GM12891 (cell line): ENCODE data around the gene TOB1.

Experiments used
- PAX5 ChIP-seq: IDR thresholded peaks from 2 replicates; pipeline ENCODE4 v1.6.1; 2011; ENCODE audit warnings: low read length, moderate library complexity, mild to moderate bottlenecking; ENCODE audit not compliant: insufficient read depth, severe bottlenecking
- POLR2A ChIP-seq: IDR thresholded peaks from 2 replicates; pipeline ENCODE4 v1.6.1; 2011; ENCODE audit warnings: low read depth, low read length, control low read depth
- POLR2AphosphoS5 ChIP-seq: IDR thresholded peaks from 2 replicates; pipeline ENCODE4 v1.6.1; 2011; ENCODE audit warnings: low read depth, low read length, control low read depth
- POU2F2 ChIP-seq: IDR thresholded peaks from 2 replicates; pipeline ENCODE4 v1.6.1; 2011; ENCODE audit warnings: low read depth, mild to moderate bottlenecking, control low read depth, low read length, moderate library complexity
- SPI1 ChIP-seq: IDR thresholded peaks from 2 replicates; pipeline ENCODE4 v1.6.1; 2011; ENCODE audit warnings: low read depth, low read length, control low read depth
- TAF1 ChIP-seq: IDR thresholded peaks from 2 replicates; pipeline ENCODE4 v1.6.1; 2011; ENCODE audit warnings: low read depth, low read length, control low read depth

GRCh38 chr17:50837980-50838954 is 27.9 kb downstream of the TOB1 start:
- TF ChIP-seq POLR2AphosphoS5 (no peak), POU2F2 (no peak), POLR2A (no peak), PAX5 (no peak), TAF1 (no peak), SPI1 (no peak)
